Measurements from ENCODE around the gene AGAP1.

Gene AGAP1

GRCh38 chr2:235533198-235533597 lies 39.4 kb downstream of the AGAP1 start:
- DNase-seq (ENCODE audit: low read depth in 3 of 3), result no peak

DNA sequence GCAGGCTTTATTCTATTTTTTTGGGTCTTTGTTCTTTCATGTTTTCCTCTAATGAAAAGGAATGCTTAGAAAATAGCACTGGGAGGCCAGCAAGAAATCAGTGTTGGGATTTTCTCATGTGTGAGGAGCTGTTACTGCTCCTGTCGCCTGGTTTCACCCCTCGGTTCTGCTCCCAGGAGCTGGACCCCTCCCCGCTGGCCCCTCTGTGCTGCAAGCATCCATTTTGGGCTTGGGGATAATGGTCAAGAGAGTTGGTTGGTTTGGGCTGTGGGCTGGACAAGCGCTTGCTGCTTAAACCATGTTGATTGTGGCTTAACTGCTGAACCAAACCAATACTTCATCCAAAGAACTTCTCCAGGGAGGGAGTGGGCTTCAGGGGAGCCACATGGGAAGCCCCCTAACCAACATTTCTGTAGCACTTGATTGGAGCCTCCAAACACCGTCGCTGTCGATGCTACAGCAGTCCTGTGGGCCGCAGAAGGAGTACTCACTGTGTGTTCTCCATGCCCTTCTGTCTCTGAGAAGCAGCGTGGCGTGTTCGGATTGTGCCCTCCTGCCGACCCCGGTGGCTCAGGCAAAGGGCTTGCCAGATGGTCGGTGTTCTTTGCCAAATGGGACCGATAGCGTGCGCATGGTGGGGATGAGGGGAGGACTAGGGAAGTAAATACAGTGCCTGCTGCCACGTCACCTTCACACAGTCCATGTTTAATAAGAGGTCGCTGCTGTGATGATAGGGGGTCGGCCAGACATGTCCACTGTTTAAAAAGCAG lies 40.0 kb downstream of the AGAP1 start:
- DNase-seq (ENCODE audit: low read depth in 3 of 3), result no peak

GRCh38 chr2:235534678-235535422 lies 41.0 kb downstream of the AGAP1 start:
- no peak for DNase-seq (ENCODE audit: low read depth in 3 of 3)

GRCh38 chr2:235535423-235536130 lies 41.7 kb downstream of the AGAP1 start:
- no peak for DNase-seq (ENCODE audit: low read depth in 3 of 3)

GRCh38 chr2:235536711-235537110 lies 42.9 kb downstream of the AGAP1 start:
- DNase-seq (ENCODE audit: low read depth in 3 of 3), result no peak

GRCh38 chr2:235537186-235537585 lies 43.3 kb downstream of the AGAP1 start:
- no peak for DNase-seq (ENCODE audit: low read depth in 3 of 3)

DNA sequence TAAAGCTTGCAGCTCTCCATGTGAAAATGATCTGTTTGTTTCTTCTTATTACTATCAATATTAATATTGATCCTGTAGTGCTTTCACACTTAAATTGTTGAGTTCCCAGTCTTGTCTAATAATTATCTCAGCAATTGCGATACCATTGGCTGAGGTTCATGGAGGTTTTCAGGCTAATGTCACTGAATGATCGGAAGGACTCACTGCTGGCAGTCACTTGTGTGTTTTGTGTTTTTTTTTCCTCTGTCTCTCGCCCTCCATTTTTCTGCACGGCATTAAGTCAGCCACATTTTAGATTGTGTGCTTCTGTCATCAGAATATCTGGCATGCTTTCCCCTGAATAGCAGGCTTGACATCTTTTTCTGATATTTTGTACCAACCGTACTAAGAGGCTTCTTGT lies 43.7 kb downstream of the AGAP1 start:
- DNase-seq (ENCODE audit: low read depth in 3 of 3), result no peak

- no peak for DNase-seq (ENCODE audit: low read depth in 3 of 3)
Measured at GRCh38 chr2:235538144-235538639, 44.3 kb downstream of the AGAP1 start.

- no peak for DNase-seq (ENCODE audit: low read depth in 3 of 3)
Measured at GRCh38 chr2:235538981-235539380, 45.1 kb downstream of the AGAP1 start.

GRCh38 chr2:235539773-235540172 lies 45.9 kb downstream of the AGAP1 start:
- no peak for DNase-seq (ENCODE audit: low read depth in 3 of 3)

DNA sequence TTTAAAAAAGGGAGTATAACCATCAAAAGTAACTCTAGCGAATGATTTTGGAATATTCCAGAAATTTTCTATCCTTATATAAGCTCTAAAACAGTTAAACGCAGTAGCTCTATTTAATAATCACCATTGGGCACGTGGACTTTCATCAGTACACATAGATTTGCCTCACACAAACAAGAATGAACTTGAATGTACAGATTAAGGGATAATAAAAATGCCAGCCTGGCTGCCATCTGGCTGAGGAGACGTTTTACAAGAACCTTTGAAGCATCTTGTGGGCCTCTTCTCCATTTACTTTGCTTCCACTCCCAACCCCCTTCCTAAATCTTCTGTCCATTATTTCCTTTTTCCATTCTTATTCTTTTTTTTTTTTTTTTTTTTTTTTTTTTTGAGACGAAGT lies 47.2 kb downstream of the AGAP1 start:
- DNase-seq (ENCODE audit: low read depth in 3 of 3), result no peak

GRCh38 chr2:235541838-235542549 lies 48.2 kb downstream of the AGAP1 start:
- no peak for DNase-seq (ENCODE audit: low read depth in 3 of 3)

GRCh38 chr2:235542733-235543127 lies 48.9 kb downstream of the AGAP1 start:
- no peak for DNase-seq (ENCODE audit: low read depth in 3 of 3)

GRCh38 chr2:235543128-235543750 lies 49.4 kb downstream of the AGAP1 start:
- no peak for DNase-seq (ENCODE audit: low read depth in 3 of 3)

- DNase-seq (ENCODE audit: low read depth in 3 of 3), result no peak
Measured at GRCh38 chr2:235543851-235544688, 50.2 kb downstream of the AGAP1 start.

DNA sequence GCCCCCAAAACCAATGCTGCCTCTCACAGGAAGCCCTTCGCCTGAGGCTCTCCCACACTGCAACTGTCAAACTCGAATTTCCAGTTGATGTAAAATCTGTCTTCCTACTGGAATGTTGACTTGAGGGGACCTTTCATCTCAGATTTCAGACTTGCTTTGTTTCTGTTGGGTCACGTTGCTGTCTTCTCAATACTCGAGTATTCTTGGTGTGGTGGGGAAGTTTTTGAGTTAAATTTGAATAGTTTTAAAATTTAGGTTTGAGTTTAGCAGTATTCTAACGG lies 50.8 kb downstream of the AGAP1 start:
- no peak for DNase-seq (ENCODE audit: low read depth in 3 of 3)

DNA sequence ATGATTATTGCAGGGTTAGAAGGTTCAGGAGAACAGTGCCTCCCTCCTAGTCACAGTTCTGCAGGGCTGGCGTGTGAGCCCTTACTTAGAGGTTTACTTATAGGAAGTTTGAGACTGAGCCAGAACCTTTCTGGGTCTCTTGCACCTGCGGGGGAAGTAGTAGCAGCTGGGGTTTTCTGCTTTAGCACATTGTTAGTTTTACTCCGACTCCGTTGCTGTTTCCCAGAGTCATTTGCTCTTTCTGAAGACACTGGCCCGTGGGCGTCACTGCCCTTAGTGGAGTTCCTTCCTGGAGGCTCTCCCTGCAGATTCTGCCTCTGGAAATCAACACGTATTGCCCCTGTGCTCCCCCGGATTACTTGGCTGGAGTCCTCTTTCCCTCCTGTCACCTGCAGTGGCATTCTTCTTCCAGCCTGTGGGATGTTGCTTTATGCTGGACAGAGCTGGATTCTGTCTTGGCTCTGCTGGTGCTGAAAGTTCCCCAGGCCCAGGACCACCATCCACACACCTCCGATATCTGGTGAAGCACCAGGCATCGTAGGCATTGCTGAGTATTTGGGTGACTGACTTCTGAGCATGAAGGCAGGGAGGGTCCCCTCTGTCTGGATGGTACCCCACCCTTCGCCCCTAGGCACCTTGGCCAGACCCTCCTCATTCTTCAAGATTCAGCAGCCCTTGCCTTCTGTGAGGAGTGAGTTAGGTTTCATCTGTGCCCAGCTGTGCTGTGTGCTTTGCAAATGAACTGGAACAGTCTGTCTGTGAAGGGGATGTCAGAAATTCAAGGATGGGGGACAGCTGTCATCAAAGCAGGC lies 51.7 kb downstream of the AGAP1 start:
- DNase-seq (ENCODE audit: low read depth in 3 of 3), result no peak

GRCh38 chr2:235546151-235546435 lies 52.2 kb downstream of the AGAP1 start:
- no peak for DNase-seq (ENCODE audit: low read depth in 3 of 3)

DNA sequence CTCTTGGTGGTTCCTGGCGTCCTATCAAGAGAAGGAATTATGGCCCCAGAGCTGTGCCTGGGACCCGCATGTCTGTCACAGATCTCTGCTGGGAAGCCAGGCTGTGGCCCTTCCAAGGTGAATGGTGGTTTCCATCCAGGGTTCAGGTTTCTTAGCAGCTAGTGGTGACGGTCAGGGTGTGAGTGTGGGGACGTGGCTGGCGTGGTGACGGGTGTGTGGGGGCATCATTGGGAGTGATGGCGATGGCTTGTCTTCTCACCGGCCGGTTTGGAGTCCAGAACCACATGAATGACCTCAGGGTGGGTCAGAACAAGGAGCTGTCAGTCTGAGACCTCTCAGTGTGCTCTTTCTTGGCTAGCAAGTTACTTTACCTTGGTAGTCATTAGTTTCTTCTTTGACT lies 52.6 kb downstream of the AGAP1 start:
- no peak for DNase-seq (ENCODE audit: low read depth in 3 of 3)

DNA sequence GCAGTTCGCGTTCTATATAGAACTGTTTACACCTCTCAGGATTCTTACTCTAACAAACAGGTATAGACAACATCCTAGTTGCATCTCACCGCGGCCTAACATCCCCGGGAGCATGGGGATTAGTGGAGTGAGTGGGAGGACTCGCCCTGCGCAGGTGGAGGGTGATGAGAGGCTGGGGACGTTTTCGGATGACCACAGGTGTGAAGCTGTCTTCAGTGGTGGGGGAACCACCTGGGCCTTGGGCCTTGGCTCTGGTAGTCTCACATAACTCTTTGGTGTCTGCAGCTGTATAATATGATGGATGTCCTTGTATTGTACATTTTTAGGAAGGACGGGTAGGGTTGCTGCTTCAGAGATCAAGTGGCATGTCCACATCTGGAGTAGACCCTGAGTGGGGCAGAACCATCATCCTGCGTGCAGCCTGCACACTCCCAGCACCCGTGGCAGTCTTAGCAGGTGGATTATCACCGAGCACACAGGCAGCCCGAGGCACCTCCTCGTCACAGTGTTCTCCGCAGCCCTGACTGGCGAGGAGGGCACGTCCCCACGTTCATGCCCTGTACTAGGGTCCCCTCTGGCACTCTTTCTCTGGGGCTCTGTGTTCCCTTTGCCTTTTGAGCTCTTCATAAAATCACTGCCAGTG lies 56.0 kb downstream of the AGAP1 start:
- no peak for DNase-seq (ENCODE audit: low read depth in 3 of 3)

Data from stimulated activated CD4-positive, alpha-beta T cell treated with anti-CD3 and anti-CD28 coated beads, TNF-alpha, amount 100 ng/mL, for 48 hours (primary cell).